SK-N-SH (cell line): ENCODE results near the gene ARFGAP1. TPM values are rescaled to one million over a fixed set of nuclear protein-coding genes. Genes with fewer than 3 reads are reported as not detected.

Experiments
- CTCF ChIA-PET: fragments of 300-600, 350-600 bp; formaldehyde crosslinking; extraction: SDS; loops from one replicate; lab custom pipeline; 2021; lab: Yijun Ruan, JAX
- POLR2A ChIA-PET: fragments of 350-600 bp; sonication (Branson Sonifier 250); formaldehyde crosslinking; extraction: SDS; loops from one replicate; lab custom pipeline; 2020; ENCODE audit warnings: antibody characterized with exemption, inconsistent platforms; lab: Yijun Ruan, JAX
- DNase-seq: peaks from one replicate; pipeline ENCODE4 v3.0.0; 2012
- H2AFZ ChIP-seq: fragments of 200-600 bp; sonication (generic); 2 replicates; pipeline ENCODE4 v1.8.1; 2016; ENCODE audit warnings: antibody characterized with exemption, mild to moderate bottlenecking, low read depth
- H3F3A ChIP-seq: fragments of 200-600 bp; sonication (generic); replicated peaks from 2 replicates; pipeline ENCODE3; 2016; ENCODE audit warnings: antibody characterized with exemption, mild to moderate bottlenecking; ENCODE audit not compliant: insufficient read depth
- H3K27ac ChIP-seq, 2 experiments: fragments of 200-500 bp in 1 of 2; fragments of 200-600 bp in 1 of 2; sonication (Bioruptor generic) in 1 of 2; sonication (generic), shearing (Covaris generic) in 1 of 2; 2 replicates each; pipeline versions ENCODE4 v1.5.1 to v1.6.1; 2014 to 2016; ENCODE audit warnings: low read depth in 2 of 2, inconsistent platforms in 1 of 2, low read length in 1 of 2, mild to moderate bottlenecking in 1 of 2, mixed read lengths in 1 of 2
- H3K27me3 ChIP-seq: fragments of 200-600 bp; sonication (generic), shearing (Covaris generic); 2 replicates; pipeline ENCODE4 v1.6.1; 2016; ENCODE audit warnings: mixed run types; ENCODE audit not compliant: insufficient read depth
- H3K36me3 ChIP-seq, 2 experiments: fragments of 200-500 bp in 1 of 2; fragments of 200-600 bp in 1 of 2; sonication (Bioruptor generic) in 1 of 2; sonication (generic) in 1 of 2; replicated peaks in 1 of 2; 2 replicates each; pipeline versions ENCODE3 to v1.5.1; 2014 to 2016; ENCODE audit warnings: low read length in 1 of 2, mild to moderate bottlenecking in 1 of 2; ENCODE audit not compliant: insufficient read depth in 2 of 2, control insufficient read depth in 1 of 2
- H3K4me1 ChIP-seq, 2 experiments: fragments of 200-500 bp in 1 of 2; fragments of 200-600 bp in 1 of 2; sonication (Bioruptor generic) in 1 of 2; sonication (generic), shearing (Covaris generic) in 1 of 2; 2 replicates each; pipeline versions ENCODE4 v1.5.1 to v1.6.1; 2014 to 2016; ENCODE audit warnings: low read depth in 1 of 2, low read length in 1 of 2, mixed run types in 1 of 2; ENCODE audit not compliant: insufficient read depth in 2 of 2, control insufficient read depth in 1 of 2
- H3K4me2 ChIP-seq: fragments of 200-600 bp; sonication (generic), shearing (Covaris generic); 2 replicates; pipeline ENCODE4 v1.6.1; 2017; ENCODE audit warnings: mixed run types
- H3K4me3 ChIP-seq, 2 experiments: fragments of 200-500 bp in 1 of 2; fragments of 200-600 bp in 1 of 2; sonication (Bioruptor generic) in 1 of 2; sonication (generic), shearing (Covaris generic) in 1 of 2; 2 replicates each; pipeline versions ENCODE4 v1.5.1 to v1.8.1; 2014 to 2016; ENCODE audit warnings: low read depth in 2 of 2, inconsistent platforms in 1 of 2, low read length in 1 of 2, mild to moderate bottlenecking in 1 of 2, mixed read lengths in 1 of 2, moderate library complexity in 1 of 2
- H3K79me2 ChIP-seq: fragments of 200-600 bp; sonication (generic); 2 replicates; pipeline ENCODE4 v1.8.1; 2017; ENCODE audit warnings: mild to moderate bottlenecking; ENCODE audit not compliant: insufficient read depth
- H3K9ac ChIP-seq: fragments of 200-600 bp; sonication (generic); 2 replicates; pipeline ENCODE4 v1.6.1; 2017; ENCODE audit warnings: mixed run types
- H3K9me2 ChIP-seq: fragments of 200-600 bp; sonication (generic); 2 replicates; pipeline ENCODE4 v1.6.1; 2017; ENCODE audit warnings: mixed run types
- H3K9me3 ChIP-seq: fragments of 200-600 bp; sonication (generic); 2 replicates; pipeline ENCODE4 v1.6.1; 2017; ENCODE audit warnings: mixed run types, mild to moderate bottlenecking, moderate library complexity
- H4K20me1 ChIP-seq: fragments of 200-600 bp; sonication (generic); 2 replicates; pipeline ENCODE4 v1.6.1; 2017; ENCODE audit warnings: mild to moderate bottlenecking, mixed run types; ENCODE audit not compliant: insufficient read depth
- CHD2 ChIP-seq: fragments of 150-350 bp; IDR thresholded peaks from 2 replicates; pipeline ENCODE4 v1.6.1; 2018; ENCODE audit warnings: low read length; ENCODE audit not compliant: partially characterized antibody
- ELF1 ChIP-seq: IDR thresholded peaks from 2 replicates; pipeline ENCODE4 v1.4.0; 2012
- EP300 ChIP-seq, 2 experiments: IDR thresholded peaks; 2 replicates each; pipeline versions ENCODE4 v1.4.0 to v1.6.1; 2012; ENCODE audit warnings: borderline replicate concordance in 1 of 2, low read depth in 1 of 2, low read length in 1 of 2
- FOSL2 ChIP-seq: IDR thresholded peaks from 2 replicates; pipeline ENCODE4 v1.4.0; 2012; ENCODE audit warnings: low read depth, mild to moderate bottlenecking, moderate library complexity, borderline replicate concordance
- FOXJ3 ChIP-seq: sonication (generic); formaldehyde crosslinking; IDR thresholded peaks from 2 replicates; pipeline ENCODE4 v1.5.1; 2020; ENCODE audit warnings: mild to moderate bottlenecking, missing genetic modification reagents
- FOXM1 ChIP-seq: IDR thresholded peaks from 2 replicates; pipeline ENCODE4 v1.4.0; 2012; ENCODE audit warnings: low read depth, mild to moderate bottlenecking
- GATA2 ChIP-seq: sonication (generic); formaldehyde crosslinking; IDR thresholded peaks from 2 replicates; pipeline ENCODE4 v1.5.0; 2020; ENCODE audit warnings: mild to moderate bottlenecking, missing genetic modification reagents
- JUND ChIP-seq: IDR thresholded peaks from 2 replicates; pipeline ENCODE4 v1.4.0; 2012
- NFIC ChIP-seq: IDR thresholded peaks from 2 replicates; pipeline ENCODE4 v1.4.0; 2012; ENCODE audit warnings: borderline replicate concordance
- RAD21 ChIP-seq: IDR thresholded peaks from 2 replicates; pipeline ENCODE4 v1.6.1; 2012; ENCODE audit warnings: mild to moderate bottlenecking, low read length
- RXRA ChIP-seq: IDR thresholded peaks from 2 replicates; pipeline ENCODE4 v1.4.0; 2012; ENCODE audit warnings: low read depth, mild to moderate bottlenecking, borderline replicate concordance
- SIN3A ChIP-seq: IDR thresholded peaks from 2 replicates; pipeline ENCODE4 v1.6.1; 2012; ENCODE audit warnings: low read depth, mild to moderate bottlenecking, low read length, moderate library complexity, borderline replicate concordance
- SMC3 ChIP-seq: IDR thresholded peaks from 2 replicates; pipeline ENCODE4 v1.6.1; 2012; ENCODE audit warnings: low read depth, low read length, improper control_type of control experiment
- TAF1 ChIP-seq: IDR thresholded peaks from 2 replicates; pipeline ENCODE4 v1.6.1; 2012; ENCODE audit warnings: low read depth, mild to moderate bottlenecking, low read length, moderate library complexity, borderline replicate concordance
- TCF12 ChIP-seq: IDR thresholded peaks from 2 replicates; pipeline ENCODE4 v1.4.0; 2012
- YY1 ChIP-seq: IDR thresholded peaks from 2 replicates; pipeline ENCODE4 v1.4.0; 2012; ENCODE audit warnings: low read depth, mild to moderate bottlenecking
- WGBS: methylation state at CpG from one replicate; pipeline ENCODE4 v1.1.6; 2017; ENCODE audit warnings: low lambda C conversion rate; 5-methylcytosine and 5-hydroxymethylcytosine counted together
- polyA plus RNA-seq, 3 experiments: library from polyadenylated mRNA; depleted of rRNA; stranded (reverse); fragments of >200 nt; gene quantifications; 2 replicates each; pipeline ENCODE4 v1.2.3, GENCODE V29; 2012
- TF ChIP-seq, protein P1 (sequence below): fragments of 200-600 bp; sonication (generic); IDR thresholded peaks from 2 replicates; pipeline ENCODE4 v1.6.1; 2017; ENCODE audit warnings: antibody characterized with exemption, mild to moderate bottlenecking, moderate library complexity
- TF ChIP-seq, protein P2 (sequence below): fragments of 150-350 bp; IDR thresholded peaks from 2 replicates; pipeline ENCODE4 v1.6.1; 2016; ENCODE audit warnings: mild to moderate bottlenecking, low read depth, low read length
- TF ChIP-seq, protein P3 (sequence below): IDR thresholded peaks from 2 replicates; pipeline ENCODE4; 2012
- TF ChIP-seq, protein P4 (sequence below): IDR thresholded peaks from 2 replicates; pipeline ENCODE4 v1.4.0; 2012; ENCODE audit warnings: low read depth, borderline replicate concordance

ARFGAP1 gene
- polyA plus RNA-seq, 1 of the 3 experiments (the other 2 are of a cell fraction) = 72.7 TPM

DNA sequence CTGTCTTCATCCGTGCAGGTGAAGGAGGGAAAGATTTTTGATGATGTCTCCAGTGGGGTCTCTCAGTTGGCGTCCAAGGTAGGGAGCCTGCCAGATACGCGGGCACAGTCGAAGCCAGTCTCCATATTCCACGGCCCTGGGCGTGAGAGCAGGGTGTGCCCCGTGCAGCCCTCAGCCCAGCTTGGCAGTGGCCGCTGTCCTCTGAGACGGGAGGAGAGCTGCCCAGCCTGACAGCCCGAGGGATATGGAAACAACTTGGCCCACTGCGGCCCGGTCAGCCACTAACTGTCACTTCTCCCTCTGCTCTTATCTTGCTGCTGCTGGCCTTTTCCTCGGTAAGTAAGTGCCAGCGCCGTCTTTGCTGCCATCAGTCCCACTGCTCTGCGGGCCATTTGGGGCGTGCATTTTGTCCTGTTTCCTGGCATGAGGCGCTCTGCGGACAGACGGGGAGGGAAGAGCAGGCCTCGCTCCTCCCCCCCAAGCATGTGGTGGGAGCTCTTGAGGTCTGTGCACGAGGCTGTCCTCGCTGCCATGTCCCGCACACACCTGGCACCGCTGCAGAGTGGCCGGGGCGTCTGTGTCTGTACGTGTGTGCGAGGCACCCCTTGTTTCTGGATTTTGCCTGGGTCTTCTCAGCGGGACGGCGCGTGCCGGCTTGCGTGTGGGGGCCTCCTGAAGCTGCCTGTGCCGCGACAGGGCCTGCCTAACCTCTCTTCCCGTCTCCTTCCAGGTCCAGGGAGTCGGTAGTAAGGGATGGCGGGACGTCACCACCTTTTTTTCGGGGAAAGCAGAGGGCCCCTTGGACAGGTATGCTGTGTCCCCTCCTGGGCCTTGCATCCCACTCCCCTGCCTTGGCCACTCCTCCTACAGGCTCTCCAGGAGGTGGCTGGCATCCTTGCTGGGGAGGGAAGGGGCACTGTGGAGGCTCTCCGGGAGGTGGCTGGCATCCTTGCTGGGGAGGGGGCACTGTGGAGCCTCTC is 13.3 kb downstream of the ARFGAP1 start:
- POLR2A ChIA-PET = no interaction called here
- Histone ChIP-seq H3K79me2 (peaks cover 3% of the 10 kb centered on the region; the same call in 1 of the 2 replicates), H3K4me2 (no peak overlapping the region), H4K20me1 (peaks cover 9% of the 10 kb centered on the region; the same call in 1 of the 2 replicates), H3K9ac (no peak overlapping the region), H3K4me1 (no peaks in the 10 kb centered on the region; a peak in 1 of 4 replicates)
- TF ChIP-seq, protein P1, sequence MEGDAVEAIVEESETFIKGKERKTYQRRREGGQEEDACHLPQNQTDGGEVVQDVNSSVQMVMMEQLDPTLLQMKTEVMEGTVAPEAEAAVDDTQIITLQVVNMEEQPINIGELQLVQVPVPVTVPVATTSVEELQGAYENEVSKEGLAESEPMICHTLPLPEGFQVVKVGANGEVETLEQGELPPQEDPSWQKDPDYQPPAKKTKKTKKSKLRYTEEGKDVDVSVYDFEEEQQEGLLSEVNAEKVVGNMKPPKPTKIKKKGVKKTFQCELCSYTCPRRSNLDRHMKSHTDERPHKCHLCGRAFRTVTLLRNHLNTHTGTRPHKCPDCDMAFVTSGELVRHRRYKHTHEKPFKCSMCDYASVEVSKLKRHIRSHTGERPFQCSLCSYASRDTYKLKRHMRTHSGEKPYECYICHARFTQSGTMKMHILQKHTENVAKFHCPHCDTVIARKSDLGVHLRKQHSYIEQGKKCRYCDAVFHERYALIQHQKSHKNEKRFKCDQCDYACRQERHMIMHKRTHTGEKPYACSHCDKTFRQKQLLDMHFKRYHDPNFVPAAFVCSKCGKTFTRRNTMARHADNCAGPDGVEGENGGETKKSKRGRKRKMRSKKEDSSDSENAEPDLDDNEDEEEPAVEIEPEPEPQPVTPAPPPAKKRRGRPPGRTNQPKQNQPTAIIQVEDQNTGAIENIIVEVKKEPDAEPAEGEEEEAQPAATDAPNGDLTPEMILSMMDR = no peak
- no peak for TF ChIP-seq FOXJ3 (CRISPR knock-in tag)
- TF ChIP-seq JUND = no peak
- TF ChIP-seq GATA2 = no peak
- TF ChIP-seq TAF1 = no peak
- TF ChIP-seq YY1 = no peak
- TF ChIP-seq, protein P2, sequence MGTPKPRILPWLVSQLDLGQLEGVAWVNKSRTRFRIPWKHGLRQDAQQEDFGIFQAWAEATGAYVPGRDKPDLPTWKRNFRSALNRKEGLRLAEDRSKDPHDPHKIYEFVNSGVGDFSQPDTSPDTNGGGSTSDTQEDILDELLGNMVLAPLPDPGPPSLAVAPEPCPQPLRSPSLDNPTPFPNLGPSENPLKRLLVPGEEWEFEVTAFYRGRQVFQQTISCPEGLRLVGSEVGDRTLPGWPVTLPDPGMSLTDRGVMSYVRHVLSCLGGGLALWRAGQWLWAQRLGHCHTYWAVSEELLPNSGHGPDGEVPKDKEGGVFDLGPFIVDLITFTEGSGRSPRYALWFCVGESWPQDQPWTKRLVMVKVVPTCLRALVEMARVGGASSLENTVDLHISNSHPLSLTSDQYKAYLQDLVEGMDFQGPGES = no peak
- TF ChIP-seq, protein P3, sequence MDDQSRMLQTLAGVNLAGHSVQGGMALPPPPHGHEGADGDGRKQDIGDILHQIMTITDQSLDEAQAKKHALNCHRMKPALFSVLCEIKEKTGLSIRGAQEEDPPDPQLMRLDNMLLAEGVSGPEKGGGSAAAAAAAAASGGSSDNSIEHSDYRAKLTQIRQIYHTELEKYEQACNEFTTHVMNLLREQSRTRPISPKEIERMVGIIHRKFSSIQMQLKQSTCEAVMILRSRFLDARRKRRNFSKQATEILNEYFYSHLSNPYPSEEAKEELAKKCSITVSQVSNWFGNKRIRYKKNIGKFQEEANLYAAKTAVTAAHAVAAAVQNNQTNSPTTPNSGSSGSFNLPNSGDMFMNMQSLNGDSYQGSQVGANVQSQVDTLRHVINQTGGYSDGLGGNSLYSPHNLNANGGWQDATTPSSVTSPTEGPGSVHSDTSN = no peak
- TF ChIP-seq NFIC = no peak
- TF ChIP-seq CHD2 = no peak
- TF ChIP-seq EP300 (IDR thresholded peaks at IDR 0.05; ENCODE audit: borderline replicate concordance in 1 of 2, low read depth in 1 of 2, low read length in 1 of 2) = no peak
- TF ChIP-seq, protein P4, sequence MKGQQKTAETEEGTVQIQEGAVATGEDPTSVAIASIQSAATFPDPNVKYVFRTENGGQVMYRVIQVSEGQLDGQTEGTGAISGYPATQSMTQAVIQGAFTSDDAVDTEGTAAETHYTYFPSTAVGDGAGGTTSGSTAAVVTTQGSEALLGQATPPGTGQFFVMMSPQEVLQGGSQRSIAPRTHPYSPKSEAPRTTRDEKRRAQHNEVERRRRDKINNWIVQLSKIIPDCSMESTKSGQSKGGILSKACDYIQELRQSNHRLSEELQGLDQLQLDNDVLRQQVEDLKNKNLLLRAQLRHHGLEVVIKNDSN = no peak
- TF ChIP-seq ELF1 = no peak
- no peak for TF ChIP-seq RXRA
- no peak for TF ChIP-seq FOSL2
- no peak for TF ChIP-seq TCF12
- TF ChIP-seq SIN3A = no peak
- TF ChIP-seq SMC3 = no peak
- TF ChIP-seq FOXM1 = no peak
- no peak for TF ChIP-seq RAD21
- TF ChIP-seq, all 33 proteins: peak for 0
- CTCF ChIA-PET = interaction anchor here (1.2 to 2.0 kb wide), 4 partner anchors 9 to 62 kb away, joined by 3 to 13 read pairs (median 4); partner anchors contain the start of gene ARFGAP1
- no peaks in the 10 kb centered on the region for H3F3A ChIP-seq
- H3K9me2 ChIP-seq = no peaks in the 10 kb centered on the region
- H3K36me3 ChIP-seq = peaks cover 0 to 76% of the 10 kb centered on the region in 2 experiments
- 96% methylated on average over 34 of the region's 44 CpGs for WGBS
- no peaks in the 10 kb centered on the region for H3K27me3 ChIP-seq
- no peak overlapping the region for H2AFZ ChIP-seq
- DNase-seq = no peak
- no peak overlapping the region for H3K27ac ChIP-seq
- H3K9me3 ChIP-seq = no peaks in the 10 kb centered on the region
- H3K4me3 ChIP-seq = no peak overlapping the region
